ENCODE data around the gene HS6ST3. TPM values are rescaled to one million over a fixed set of nuclear protein-coding genes. Genes with fewer than 3 reads are reported as not detected.

Gene HS6ST3
- total and polyA plus RNA-seq, 2 of the 13 experiments (the other 11 are each of a cell fraction or from before 2014, with no cell fraction given) = not detected

GRCh38 chr13:96795670-96796069, 705.8 kb downstream of the HS6ST3 start (continued):
- no peak for TF ChIP-seq HNF1A (IDR thresholded peaks at IDR 0.05; ENCODE audit: low read depth)
- no peak for TF ChIP-seq HNF1A (CRISPR knock-in tag; IDR thresholded peaks at IDR 0.05; ENCODE audit: borderline replicate concordance)

DNA sequence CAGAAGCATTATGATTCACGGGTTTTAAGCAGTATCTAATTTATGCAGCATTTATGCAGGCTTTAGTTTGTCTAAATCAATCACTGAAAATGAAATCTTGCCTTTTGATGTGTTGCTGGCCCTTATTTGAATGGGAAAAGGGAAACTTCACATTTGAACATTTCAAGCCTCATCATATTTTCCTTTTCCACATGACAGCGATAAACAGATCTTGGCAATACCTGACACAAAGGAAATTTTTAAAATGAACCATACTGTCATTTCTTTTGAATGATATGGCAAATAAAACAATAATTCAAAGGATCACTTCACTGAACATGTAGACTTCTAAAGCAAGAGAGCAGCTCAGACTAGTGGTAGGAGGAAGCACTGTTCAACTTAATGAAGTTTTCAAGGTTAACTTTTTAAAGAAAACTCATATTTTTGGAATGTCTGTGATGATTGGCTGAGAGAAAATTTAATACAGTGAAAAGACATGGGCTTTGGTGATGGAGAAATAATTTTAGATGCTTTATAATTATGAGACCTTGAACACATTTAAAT, 706.3 kb downstream of the HS6ST3 start:
- intact Hi-C loops (cut with micrococcal nuclease; ENCODE audit: unreplicated experiment) = no loop called here
- POLR2A ChIA-PET = no interaction called here
- TF ChIP-seq GATAD1 (CRISPR knock-in tag; IDR thresholded peaks at IDR 0.05) = no peak
- no peak for TF ChIP-seq ATF4 (CRISPR knock-in tag; IDR thresholded peaks at IDR 0.05)
- TF ChIP-seq TSC22D2 (CRISPR knock-in tag; IDR thresholded peaks at IDR 0.05; ENCODE audit: borderline replicate concordance) = no peak
- TF ChIP-seq NFYC (CRISPR knock-in tag; IDR thresholded peaks at IDR 0.05) = no peak
- TF ChIP-seq ZKSCAN8 (CRISPR knock-in tag; IDR thresholded peaks at IDR 0.05; ENCODE audit: borderline replicate concordance) = no peak
- no peak for TF ChIP-seq TERF1 (CRISPR knock-in tag; IDR thresholded peaks at IDR 0.05)
- TF ChIP-seq, protein P1, sequence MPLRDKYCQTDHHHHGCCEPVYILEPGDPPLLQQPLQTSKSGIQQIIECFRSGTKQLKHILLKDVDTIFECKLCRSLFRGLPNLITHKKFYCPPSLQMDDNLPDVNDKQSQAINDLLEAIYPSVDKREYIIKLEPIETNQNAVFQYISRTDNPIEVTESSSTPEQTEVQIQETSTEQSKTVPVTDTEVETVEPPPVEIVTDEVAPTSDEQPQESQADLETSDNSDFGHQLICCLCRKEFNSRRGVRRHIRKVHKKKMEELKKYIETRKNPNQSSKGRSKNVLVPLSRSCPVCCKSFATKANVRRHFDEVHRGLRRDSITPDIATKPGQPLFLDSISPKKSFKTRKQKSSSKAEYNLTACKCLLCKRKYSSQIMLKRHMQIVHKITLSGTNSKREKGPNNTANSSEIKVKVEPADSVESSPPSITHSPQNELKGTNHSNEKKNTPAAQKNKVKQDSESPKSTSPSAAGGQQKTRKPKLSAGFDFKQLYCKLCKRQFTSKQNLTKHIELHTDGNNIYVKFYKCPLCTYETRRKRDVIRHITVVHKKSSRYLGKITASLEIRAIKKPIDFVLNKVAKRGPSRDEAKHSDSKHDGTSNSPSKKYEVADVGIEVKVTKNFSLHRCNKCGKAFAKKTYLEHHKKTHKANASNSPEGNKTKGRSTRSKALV (CRISPR knock-in tag; IDR thresholded peaks at IDR 0.05) = no peak
- no peak for TF ChIP-seq SAP130 (CRISPR knock-in tag; IDR thresholded peaks at IDR 0.05; ENCODE audit: low read depth)
- TF ChIP-seq HNF4G (IDR thresholded peaks at IDR 0.05; ENCODE audit: borderline replicate concordance, low read depth, low read length) = no peak
- no peak for TF ChIP-seq HNF4G (CRISPR knock-in tag; IDR thresholded peaks at IDR 0.05; ENCODE audit: borderline replicate concordance, low read depth)
- TF ChIP-seq BCL3 (CRISPR knock-in tag; IDR thresholded peaks at IDR 0.05) = no peak
- no peak for TF ChIP-seq HMGA1 (CRISPR knock-in tag; conservative IDR thresholded peaks at IDR 0.05)

More for the DNA sequence above, 706.3 kb downstream of the HS6ST3 start:
- Histone ChIP-seq H3K9me3 (ENCODE audit: low read length) (no peaks in the 10 kb centered on the region), H3K4me3 (replicated peaks in 1 of 3; ENCODE audit: insufficient read depth in 1 of 3, low read depth in 2 of 3, low read length in 3 of 3) (no peak overlapping the region), H3K27me3 (ENCODE audit: control insufficient read depth in 1 of 2, insufficient read depth in 2 of 2, low read length in 2 of 2) (peaks cover 0 to 1% of the 10 kb centered on the region in 2 experiments; a peak in 2 of 5 replicates), H3K36me3 (replicated peaks in 1 of 2; ENCODE audit: control insufficient read depth in 1 of 2, insufficient read depth in 2 of 2, low read length in 2 of 2) (no peaks in the 10 kb centered on the region), H3K4me1 (ENCODE audit: insufficient read depth, low read length) (no peaks in the 10 kb centered on the region), H4K20me1 (ENCODE audit: insufficient read depth, low read length) (no peaks in the 10 kb centered on the region), H2AFZ (ENCODE audit: low read length) (no peak overlapping the region), H3K4me2 (ENCODE audit: low read depth, low read length) (no peak overlapping the region), H3K79me2 (ENCODE audit: insufficient read depth, low read length) (no peaks in the 10 kb centered on the region), H3K27ac (ENCODE audit: extremely low read length, insufficient read depth, low read length) (no peak overlapping the region), H3K9ac (ENCODE audit: insufficient read depth, low read depth, low read length) (no peak overlapping the region)
- DNase-seq (ENCODE audit: low spot score) = no peak
- no peak for FAIRE-seq
- CTCF ChIA-PET (ENCODE audit: low intra/inter-chr PET ratio, low total read pairs) = no interaction called here
- in situ Hi-C loops (cut with HindIII; ENCODE audit: extremely low pct_ligation_motif_present, low pct_unique_long_range_greater_than_20kb) = no loop called here
- ATAC-seq = no peak
- 0% methylated on average over 2 of the region's 2 CpGs for WGBS (ENCODE audit: low lambda C conversion rate)
- BruUV-seq (replicated peaks) = no TSS peak
